GM19455 (cell line): ENCODE results near the gene CTNNA3.

Experiments
- ATAC-seq: cut with Tn5 transposase; IDR thresholded peaks from one replicate; pipeline ENCODE4 v1.9.1; 2021; ENCODE audit not compliant: unreplicated experiment

CTNNA3 gene

GRCh38 chr10:67385566-67385965 lies 310.4 kb downstream of the CTNNA3 start:
- no peak for ATAC-seq

GRCh38 chr10:67385089-67385488 lies 310.9 kb downstream of the CTNNA3 start:
- no peak for ATAC-seq

- no peak for ATAC-seq
These were observed 364.7 kb downstream of the CTNNA3 start for GRCh38 chr10:67331121-67331910.

GRCh38 chr10:67327626-67328535 lies 368.1 kb downstream of the CTNNA3 start:
- ATAC-seq = no peak

DNA sequence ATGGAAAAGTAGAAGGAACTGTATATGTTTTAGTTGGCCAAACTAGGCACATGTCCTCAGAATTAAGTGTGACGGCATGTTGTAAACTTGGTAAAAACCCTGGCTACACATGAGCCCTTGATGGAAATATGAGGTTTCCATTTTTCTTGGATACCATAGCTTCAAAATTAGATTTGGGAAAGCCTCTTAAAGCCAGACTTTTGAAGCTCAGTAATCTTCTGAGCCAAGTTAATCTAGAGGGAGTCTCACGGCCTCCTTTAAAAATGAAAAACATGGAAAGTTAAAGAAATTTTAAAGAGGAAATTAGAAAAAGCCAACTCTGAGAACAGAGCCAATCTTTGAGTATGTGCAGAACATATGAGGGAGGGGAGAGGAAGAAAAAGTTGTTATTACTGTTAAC lies 376.0 kb downstream of the CTNNA3 start:
- ATAC-seq = no peak

- no peak for ATAC-seq
These were observed 387.1 kb downstream of the CTNNA3 start for GRCh38 chr10:67308912-67309311.

GRCh38 chr10:67306588-67307205 lies 389.3 kb downstream of the CTNNA3 start:
- ATAC-seq = no peak

GRCh38 chr10:67302701-67303100 lies 393.3 kb downstream of the CTNNA3 start:
- ATAC-seq = no peak

- no peak for ATAC-seq
These were observed 396.2 kb downstream of the CTNNA3 start for GRCh38 chr10:67299761-67300160.

DNA sequence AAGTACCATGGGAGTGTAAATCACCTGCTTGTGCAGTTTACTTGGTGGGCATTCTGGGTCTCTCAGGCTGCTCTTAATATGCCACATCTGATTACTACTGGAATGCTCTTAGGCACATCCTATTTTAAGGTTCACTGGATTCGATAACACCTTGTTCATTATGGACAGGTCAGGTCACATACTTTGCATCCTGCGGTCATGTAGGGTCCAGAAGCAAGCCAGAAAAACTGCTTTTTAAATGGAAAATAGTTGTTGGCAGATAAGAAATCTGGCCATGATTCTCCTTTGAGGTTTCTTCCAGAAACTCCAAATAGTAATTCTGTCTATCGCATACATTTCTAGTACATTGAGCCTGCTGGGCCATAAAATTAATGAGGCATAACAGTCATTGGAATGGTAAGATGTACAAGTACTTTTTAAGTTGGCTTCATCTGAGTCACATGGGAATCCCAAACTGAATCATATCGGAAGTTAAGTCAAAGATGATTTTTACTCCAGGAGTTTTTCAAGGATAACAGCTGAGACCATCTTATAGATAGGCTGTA lies 398.3 kb downstream of the CTNNA3 start:
- no peak for ATAC-seq

- no peak for ATAC-seq
These were observed 399.1 kb downstream of the CTNNA3 start for GRCh38 chr10:67296926-67297325.

- no peak for ATAC-seq
These were observed 407.1 kb downstream of the CTNNA3 start for GRCh38 chr10:67288688-67289410.

DNA sequence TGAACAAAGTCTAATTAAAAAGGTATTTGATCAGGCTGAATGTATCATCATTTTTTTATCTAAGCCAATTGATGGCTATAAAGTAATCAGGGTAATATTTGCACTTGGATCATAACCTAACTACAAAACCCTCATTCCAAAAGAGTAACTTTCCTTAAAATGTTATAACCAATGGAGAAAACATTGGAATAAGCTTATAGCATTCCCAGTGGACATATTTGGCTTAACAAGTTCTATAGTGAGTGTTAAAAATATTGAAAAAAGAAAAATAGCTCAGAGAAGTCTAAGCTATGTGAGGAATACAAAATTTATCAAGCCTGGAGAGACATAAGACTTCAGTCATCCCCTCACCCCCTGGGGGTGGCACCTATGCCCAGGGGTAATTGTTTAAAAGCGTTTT lies 411.4 kb downstream of the CTNNA3 start:
- ATAC-seq = no peak

DNA sequence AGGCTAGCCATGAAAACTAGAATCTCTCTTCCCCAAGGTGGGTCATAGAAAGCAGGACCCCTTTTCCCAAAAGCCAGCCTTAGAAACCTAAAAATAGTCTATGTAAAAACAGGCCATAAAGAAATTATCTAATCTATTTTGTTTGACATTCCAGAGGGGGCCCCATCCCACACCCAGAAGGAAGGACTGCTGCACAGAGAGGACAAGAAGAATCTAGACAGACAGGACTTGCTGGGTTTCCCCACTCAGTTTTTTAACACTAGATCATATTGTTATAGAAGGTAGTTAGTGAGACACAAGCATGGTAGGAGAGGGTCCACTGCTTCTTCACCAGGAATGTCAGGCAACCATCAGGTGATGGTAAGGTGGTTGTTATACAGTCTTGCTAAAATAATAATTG lies 413.1 kb downstream of the CTNNA3 start:
- ATAC-seq = no peak

- ATAC-seq = no peak
These were observed 415.6 kb downstream of the CTNNA3 start for GRCh38 chr10:67280405-67280804.

- ATAC-seq = no peak
These were observed 418.6 kb downstream of the CTNNA3 start for GRCh38 chr10:67277402-67277801.

DNA sequence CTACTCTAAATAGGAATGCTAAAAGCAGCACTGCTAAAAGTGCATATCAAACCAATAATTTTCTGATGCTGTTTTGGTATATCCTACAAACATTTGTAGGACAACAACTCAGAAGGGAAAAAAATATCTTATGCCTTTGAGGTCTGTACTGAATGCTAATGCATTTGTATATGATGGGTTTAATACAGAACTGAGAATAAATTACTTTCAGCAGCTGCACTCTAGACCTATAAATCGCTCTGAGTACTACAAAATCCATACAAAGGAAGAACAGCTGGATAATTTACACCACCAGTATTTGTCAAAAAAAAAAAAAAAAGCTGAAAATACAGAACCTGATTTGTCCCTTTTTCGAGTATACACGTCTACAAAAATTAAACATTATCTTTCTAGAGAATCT lies 426.2 kb downstream of the CTNNA3 start:
- ATAC-seq = no peak

GRCh38 chr10:67268146-67268545 lies 427.8 kb downstream of the CTNNA3 start:
- ATAC-seq = no peak

DNA sequence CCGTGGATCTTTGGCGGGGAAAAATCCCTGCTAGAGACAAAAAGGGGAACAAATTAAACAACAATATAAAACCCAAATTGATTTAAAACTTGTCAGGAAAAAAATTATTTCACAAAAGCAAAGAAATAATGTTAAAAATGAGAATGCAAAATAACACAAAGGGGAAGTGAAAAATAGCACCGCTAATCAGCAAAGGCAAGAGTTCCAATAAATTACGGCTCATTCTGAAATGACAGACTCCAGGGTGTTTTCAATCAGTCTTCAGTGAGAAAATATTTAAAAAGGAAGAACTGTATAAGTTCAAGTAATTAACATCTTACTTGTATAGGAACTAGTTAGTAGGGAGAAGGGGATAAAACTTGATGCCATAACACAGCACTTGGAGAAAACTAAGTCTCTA lies 433.3 kb downstream of the CTNNA3 start:
- ATAC-seq = no peak

DNA sequence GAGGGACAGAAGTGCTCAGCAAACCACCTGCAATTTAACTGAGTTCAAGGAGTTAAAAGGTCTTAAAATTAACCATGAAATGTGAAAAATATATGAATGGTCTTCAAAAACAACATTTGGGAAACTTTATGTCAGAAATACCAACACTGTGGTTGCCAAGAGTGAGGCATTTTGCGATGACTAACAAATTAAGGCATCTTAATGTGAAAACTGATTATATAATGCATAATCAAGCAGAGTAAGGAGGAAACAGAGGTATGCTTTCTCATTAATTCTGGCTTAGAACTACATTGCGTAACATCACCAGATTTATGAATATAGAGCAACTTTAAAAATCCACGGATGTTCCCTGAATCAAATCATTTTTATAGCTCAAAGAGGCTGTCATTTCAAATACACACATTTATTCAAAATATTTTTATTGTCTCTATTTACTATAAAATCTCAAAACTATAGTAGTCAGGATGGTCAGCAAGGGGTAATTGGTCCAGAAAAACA lies 434.6 kb downstream of the CTNNA3 start:
- no peak for ATAC-seq
